ENCODE data around the gene BPNT1.

- TF ChIP-seq CTCF (conservative IDR thresholded peaks at IDR 0.05 in 1 of 2, IDR thresholded peaks at IDR 0.05 in 1 of 2; ENCODE audit: low read depth in 1 of 2, low read length in 2 of 2) (peak; percentile 50 to 64), EZH2 (IDR thresholded peaks at IDR 0.05; ENCODE audit: low read length, missing control alignments) (no peak)
Observed at GRCh38 chr1:220046052-220046930, 43.3 kb downstream of the BPNT1 start, which contains the start of gene EPRS1.
